ENCODE measurements around the gene BRI3.

The BRI3 gene

GRCh38 chr7:98319176-98319575 is 37.7 kb downstream of the BRI3 start:
- TF ChIP-seq CTCF (IDR thresholded peaks at IDR 0.05; ENCODE audit: low read depth, low read length), result no peak
- H3K4me3 ChIP-seq (replicated peaks in 1 of 2; ENCODE audit: low read depth in 2 of 2, low read length in 2 of 2), result no peak overlapping the region
- DNase-seq (ENCODE audit: low read depth in 2 of 2), result no peak

GRCh38 chr7:98321301-98321700 is 39.8 kb downstream of the BRI3 start:
- no peak for DNase-seq (ENCODE audit: low read depth in 2 of 2)

GRCh38 chr7:98322331-98323270 is 41.1 kb downstream of the BRI3 start:
- peak in 1 of 2 donors; percentile 21 for DNase-seq (ENCODE audit: low read depth in 2 of 2)
- TF ChIP-seq CTCF (IDR thresholded peaks at IDR 0.05; ENCODE audit: low read depth, low read length), result no peak
- no peak overlapping the region for H3K4me3 ChIP-seq (replicated peaks in 1 of 2; ENCODE audit: low read depth in 2 of 2, low read length in 2 of 2)

More at GRCh38 chr7:98321301-98321700, 39.8 kb downstream of the BRI3 start:
- H3K4me3 ChIP-seq (replicated peaks in 1 of 2; ENCODE audit: low read depth in 2 of 2, low read length in 2 of 2), result no peak overlapping the region
- no peak for TF ChIP-seq CTCF (IDR thresholded peaks at IDR 0.05; ENCODE audit: low read depth, low read length)

GRCh38 chr7:98323597-98324322 is 42.3 kb downstream of the BRI3 start:
- no peak for TF ChIP-seq CTCF (IDR thresholded peaks at IDR 0.05; ENCODE audit: low read depth, low read length)
- H3K4me3 ChIP-seq (replicated peaks in 1 of 2; ENCODE audit: low read depth in 2 of 2, low read length in 2 of 2), result peak overlapping the region in 1 of 2 donors; percentile 7
- peak; percentile 32 to 35 for DNase-seq (ENCODE audit: low read depth in 2 of 2)

GRCh38 chr7:98324782-98325181 is 43.3 kb downstream of the BRI3 start:
- TF ChIP-seq CTCF (IDR thresholded peaks at IDR 0.05; ENCODE audit: low read depth, low read length), result no peak
- no peak for DNase-seq (ENCODE audit: low read depth in 2 of 2)

GRCh38 chr7:98329100-98329790 is 47.8 kb downstream of the BRI3 start:
- TF ChIP-seq CTCF (IDR thresholded peaks at IDR 0.05; ENCODE audit: low read depth, low read length), result no peak
- no peak overlapping the region for H3K4me3 ChIP-seq (replicated peaks in 1 of 2; ENCODE audit: low read depth in 2 of 2, low read length in 2 of 2)
- peak; percentile 78 to 91 for DNase-seq (ENCODE audit: low read depth in 2 of 2)

More at GRCh38 chr7:98324782-98325181, 43.3 kb downstream of the BRI3 start:
- no peak overlapping the region for H3K4me3 ChIP-seq (replicated peaks in 1 of 2; ENCODE audit: low read depth in 2 of 2, low read length in 2 of 2)

Measured in cardiac fibroblast (primary cell).